ENCODE data around the gene MYB. TPM values are rescaled to one million over a fixed set of nuclear protein-coding genes. Genes with fewer than 3 reads are reported as not detected.

Gene MYB
- total and polyA plus RNA-seq, 2 of the 13 experiments (the other 11 are each of a cell fraction or from before 2014, with no cell fraction given) = 0.04 to 0.20 TPM

GRCh38 chr6:135161411-135162395 lies 19.4 kb upstream of the MYB start:
- 56% methylated on average over 3 of the region's 3 CpGs for whole genome bisulfite sequencing (ENCODE audit: low lambda C conversion rate)
- ChIA-PET CTCF (ENCODE audit: low intra/inter-chr PET ratio, low total read pairs) (no interaction called here), POLR2A (no interaction called here)
- H3K27ac ChIP-seq (ENCODE audit: extremely low read length, insufficient read depth, low read length) = no peak overlapping the region
- no TSS peak for BruUV-seq (replicated peaks)
- no peaks in the 10 kb centered on the region for H3K36me3 ChIP-seq (replicated peaks in 1 of 2; ENCODE audit: control insufficient read depth in 1 of 2, insufficient read depth in 2 of 2, low read length in 2 of 2)
- TF ChIP-seq MAFK (conservative IDR thresholded peaks at IDR 0.05 in 1 of 2, IDR thresholded peaks at IDR 0.05 in 1 of 2; ENCODE audit: low read length in 2 of 2) = peak; percentile 4 to 46; a peak in 2 of 4 replicates
- TF ChIP-seq PBX3 (CRISPR knock-in tag; IDR thresholded peaks at IDR 0.05; ENCODE audit: borderline replicate concordance) = no peak
- TF ChIP-seq FOXK1 (CRISPR knock-in tag; IDR thresholded peaks at IDR 0.05; ENCODE audit: borderline replicate concordance, low read depth) = no peak
- TF ChIP-seq MAFF (IDR thresholded peaks at IDR 0.05; ENCODE audit: low read depth, low read length) = no peak
- TF ChIP-seq POGZ (CRISPR knock-in tag; IDR thresholded peaks at IDR 0.05) = no peak
- TF ChIP-seq MTF2 (CRISPR knock-in tag; IDR thresholded peaks at IDR 0.05; ENCODE audit: borderline replicate concordance) = no peak
- TF ChIP-seq GATAD2A (CRISPR knock-in tag; IDR thresholded peaks at IDR 0.05) = no peak
- H2AFZ ChIP-seq (ENCODE audit: low read length) = no peak overlapping the region
- DNase-seq (ENCODE audit: low spot score) (no peak), FAIRE-seq (no peak), ATAC-seq (no peak)
- H3K4me2 ChIP-seq (ENCODE audit: low read depth, low read length) = no peak overlapping the region
- no peaks in the 10 kb centered on the region for H3K27me3 ChIP-seq (ENCODE audit: control insufficient read depth in 1 of 2, insufficient read depth in 2 of 2, low read length in 2 of 2)
- intact Hi-C loops (cut with micrococcal nuclease; ENCODE audit: unreplicated experiment) = no loop called here
- no peaks in the 10 kb centered on the region for H3K79me2 ChIP-seq (ENCODE audit: insufficient read depth, low read length)
- peaks cover 7% of the 10 kb centered on the region for H3K4me1 ChIP-seq (ENCODE audit: insufficient read depth, low read length)
- in situ Hi-C loops (cut with HindIII; ENCODE audit: extremely low pct_ligation_motif_present, low pct_unique_long_range_greater_than_20kb) = no loop called here
- no peaks in the 10 kb centered on the region for H4K20me1 ChIP-seq (ENCODE audit: insufficient read depth, low read length)
- no peak overlapping the region for H3K9ac ChIP-seq (ENCODE audit: insufficient read depth, low read depth, low read length)
- no peak overlapping the region for H3K4me3 ChIP-seq (replicated peaks in 1 of 3; ENCODE audit: insufficient read depth in 1 of 3, low read depth in 2 of 3, low read length in 3 of 3)
- no peaks in the 10 kb centered on the region for H3K9me3 ChIP-seq (ENCODE audit: low read length)
